Measurements from ENCODE around the gene GABRG3.

GRCh38 chr15:27506752-27507151, 535.8 kb downstream of the GABRG3 start:
- TF ChIP-seq CTCF (IDR thresholded peaks at IDR 0.05) (no peak), POLR2A (IDR thresholded peaks at IDR 0.05) (no peak), POLR2AphosphoS5 (IDR thresholded peaks at IDR 0.05; ENCODE audit: insufficient read depth in 1 of 2, low read depth in 1 of 2) (no peak)

All from vagina (tissue), 2 donors.